GM21526 (cell line): Measurements from ENCODE around the gene PCDH12.

Source experiments
- ATAC-seq: cut with Tn5 transposase; IDR thresholded peaks from one replicate; pipeline ENCODE4 v1.9.1; 2021; ENCODE audit warnings: moderate library complexity; ENCODE audit not compliant: unreplicated experiment, low FRiP score

Gene PCDH12

GRCh38 chr5:141910271-141910673 lies 47.7 kb downstream of the PCDH12 start:
- no peak for ATAC-seq

GRCh38 chr5:141909212-141909611 lies 48.8 kb downstream of the PCDH12 start:
- ATAC-seq: no peak

GRCh38 chr5:141908796-141909195 lies 49.2 kb downstream of the PCDH12 start:
- ATAC-seq: no peak

- no peak for ATAC-seq
These were observed 51.0 kb downstream of the PCDH12 start for GRCh38 chr5:141906972-141907371.

GRCh38 chr5:141906517-141906916 lies 51.5 kb downstream of the PCDH12 start:
- ATAC-seq: no peak

- ATAC-seq: no peak
These were observed 53.5 kb downstream of the PCDH12 start for GRCh38 chr5:141904551-141904950.

- no peak for ATAC-seq
These were observed 54.7 kb downstream of the PCDH12 start for GRCh38 chr5:141903261-141903660.

GRCh38 chr5:141902015-141902814 lies 55.8 kb downstream of the PCDH12 start:
- no peak for ATAC-seq

GRCh38 chr5:141898448-141899049 lies 59.5 kb downstream of the PCDH12 start:
- ATAC-seq: no peak

GRCh38 chr5:141897425-141897824 lies 60.6 kb downstream of the PCDH12 start:
- ATAC-seq: no peak
